DND-41 (cell line): ENCODE measurements around the gene GCKR.

Experiments used
- EZH2 ChIP-seq: IDR thresholded peaks from 3 replicates; pipeline ENCODE4 v1.6.1; 2012; ENCODE audit warnings: borderline replicate concordance, low read depth, mild to moderate bottlenecking, moderate library complexity, low read length, inconsistent platforms; ENCODE audit not compliant: severe bottlenecking
- TF ChIP-seq, protein P1 (sequence below): IDR thresholded peaks from 2 replicates; pipeline ENCODE4 v1.5.1; 2012; ENCODE audit warnings: borderline replicate concordance, low read length, moderate library complexity, mild to moderate bottlenecking; ENCODE audit not compliant: poor library complexity, severe bottlenecking; ENCODE audit errors: extremely low read depth

DNA sequence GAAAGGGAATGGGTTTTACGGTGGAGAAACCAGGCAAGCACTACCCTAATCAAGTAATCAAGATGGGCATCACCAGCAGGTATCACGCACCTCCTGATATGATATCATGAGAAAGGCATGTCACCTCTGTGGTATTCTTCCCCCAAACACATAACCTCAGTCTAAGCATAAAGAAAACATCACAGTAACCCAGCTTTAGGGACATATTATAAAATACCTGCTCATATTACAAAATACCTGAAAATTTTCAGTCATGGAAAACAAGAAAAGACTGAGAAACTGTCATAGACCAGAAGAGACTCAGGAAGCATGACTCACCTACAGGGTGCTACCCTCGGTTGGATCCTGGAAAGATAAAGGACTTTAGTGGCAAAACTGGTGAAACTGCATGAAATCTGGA, 30.5 kb downstream of the GCKR start:
- TF ChIP-seq, protein P1, sequence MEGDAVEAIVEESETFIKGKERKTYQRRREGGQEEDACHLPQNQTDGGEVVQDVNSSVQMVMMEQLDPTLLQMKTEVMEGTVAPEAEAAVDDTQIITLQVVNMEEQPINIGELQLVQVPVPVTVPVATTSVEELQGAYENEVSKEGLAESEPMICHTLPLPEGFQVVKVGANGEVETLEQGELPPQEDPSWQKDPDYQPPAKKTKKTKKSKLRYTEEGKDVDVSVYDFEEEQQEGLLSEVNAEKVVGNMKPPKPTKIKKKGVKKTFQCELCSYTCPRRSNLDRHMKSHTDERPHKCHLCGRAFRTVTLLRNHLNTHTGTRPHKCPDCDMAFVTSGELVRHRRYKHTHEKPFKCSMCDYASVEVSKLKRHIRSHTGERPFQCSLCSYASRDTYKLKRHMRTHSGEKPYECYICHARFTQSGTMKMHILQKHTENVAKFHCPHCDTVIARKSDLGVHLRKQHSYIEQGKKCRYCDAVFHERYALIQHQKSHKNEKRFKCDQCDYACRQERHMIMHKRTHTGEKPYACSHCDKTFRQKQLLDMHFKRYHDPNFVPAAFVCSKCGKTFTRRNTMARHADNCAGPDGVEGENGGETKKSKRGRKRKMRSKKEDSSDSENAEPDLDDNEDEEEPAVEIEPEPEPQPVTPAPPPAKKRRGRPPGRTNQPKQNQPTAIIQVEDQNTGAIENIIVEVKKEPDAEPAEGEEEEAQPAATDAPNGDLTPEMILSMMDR, result no peak
- TF ChIP-seq EZH2, result no peak
